Measurements from ENCODE around the gene OR10A3. TPM values are rescaled to one million over a fixed set of nuclear protein-coding genes. Genes with fewer than 3 reads are reported as not detected.
A peak's percentile ranks its signal among the peaks of the same experiment; 100 is the strongest.
"Not testable (repeated sequence)": the region's sequence is repeated elsewhere in the genome, so short reads cannot be mapped to it uniquely, and the experiment has no call there.

OR10A3 gene
- total RNA-seq (ENCODE audit: low replicate concordance), result not detected in 2 replicates

DNA sequence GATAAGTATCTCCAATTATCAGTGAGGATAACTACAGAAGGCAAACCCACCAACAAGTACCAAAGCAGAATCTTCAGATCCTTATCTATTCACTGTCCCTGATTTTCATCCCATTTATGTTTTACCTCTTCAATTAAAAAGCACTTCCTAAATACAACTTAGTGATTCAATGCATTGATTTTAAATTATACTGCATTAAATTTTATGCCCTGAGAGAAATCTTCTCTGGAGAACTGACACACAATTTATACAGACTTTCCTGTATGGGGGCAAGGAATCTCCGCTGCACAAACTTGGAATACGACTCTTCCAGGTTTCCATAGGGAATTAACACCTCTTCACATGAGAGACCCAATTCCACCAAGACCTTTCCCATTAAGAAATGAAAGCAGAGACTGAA lies at the start of gene OR10A3:
Gene OR10A3, minus strand, starts transcription at position 101 of the 400 bp plus-strand sequence. CDS start 2,188 bp downstream, outside the sequence.
- no peak within 1 kb of the TSS for H3K27ac ChIP-seq
- H3K4me3 ChIP-seq, result no peak within 1 kb of the TSS
- Mint-ChIP-seq H3K4me1 (no peaks in the 10 kb centered on the region), H3K27me3 (ENCODE audit: insufficient read depth, low read depth) (no peaks in the 10 kb centered on the region), H3K4me3 (no peak within 1 kb of the TSS), H3K36me3 (no peaks in the 10 kb centered on the region), H3K9me3 (peaks cover 14% of the 10 kb centered on the region), H3K27ac (no peak within 1 kb of the TSS)
- H2AFZ ChIP-seq (replicated peaks), result no peak within 1 kb of the TSS
- H4K20me1 ChIP-seq (ENCODE audit: low read depth), result no peaks in the 10 kb centered on the region
- H3K36me3 ChIP-seq, result no peaks in the 10 kb centered on the region
- no peaks in the 10 kb centered on the region for H3K9me3 ChIP-seq (ENCODE audit: low read depth)
- H3K9ac ChIP-seq, result no peak within 1 kb of the TSS
- TF ChIP-seq, protein P1, sequence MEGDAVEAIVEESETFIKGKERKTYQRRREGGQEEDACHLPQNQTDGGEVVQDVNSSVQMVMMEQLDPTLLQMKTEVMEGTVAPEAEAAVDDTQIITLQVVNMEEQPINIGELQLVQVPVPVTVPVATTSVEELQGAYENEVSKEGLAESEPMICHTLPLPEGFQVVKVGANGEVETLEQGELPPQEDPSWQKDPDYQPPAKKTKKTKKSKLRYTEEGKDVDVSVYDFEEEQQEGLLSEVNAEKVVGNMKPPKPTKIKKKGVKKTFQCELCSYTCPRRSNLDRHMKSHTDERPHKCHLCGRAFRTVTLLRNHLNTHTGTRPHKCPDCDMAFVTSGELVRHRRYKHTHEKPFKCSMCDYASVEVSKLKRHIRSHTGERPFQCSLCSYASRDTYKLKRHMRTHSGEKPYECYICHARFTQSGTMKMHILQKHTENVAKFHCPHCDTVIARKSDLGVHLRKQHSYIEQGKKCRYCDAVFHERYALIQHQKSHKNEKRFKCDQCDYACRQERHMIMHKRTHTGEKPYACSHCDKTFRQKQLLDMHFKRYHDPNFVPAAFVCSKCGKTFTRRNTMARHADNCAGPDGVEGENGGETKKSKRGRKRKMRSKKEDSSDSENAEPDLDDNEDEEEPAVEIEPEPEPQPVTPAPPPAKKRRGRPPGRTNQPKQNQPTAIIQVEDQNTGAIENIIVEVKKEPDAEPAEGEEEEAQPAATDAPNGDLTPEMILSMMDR (IDR thresholded peaks at IDR 0.05), result no peak
- no peak for TF ChIP-seq EZH2phosphoT487 (IDR thresholded peaks at IDR 0.05)
- TF ChIP-seq EZH2 (IDR thresholded peaks at IDR 0.05), result no peak
- no peaks in the 10 kb centered on the region for H3F3A ChIP-seq (ENCODE audit: low read depth)
- no peak for DNase-seq (ENCODE audit: low spot score)
- no peaks in the 10 kb centered on the region for H3K4me1 ChIP-seq
- H3K27me3 ChIP-seq, result no peaks in the 10 kb centered on the region
- H3K4me2 ChIP-seq, result no peak within 1 kb of the TSS
- no peaks in the 10 kb centered on the region for H3K79me2 ChIP-seq (ENCODE audit: low read depth)

- H3K36me3 Mint-ChIP-seq; H3K27ac ChIP-seq; H3F3A ChIP-seq (ENCODE audit: low read depth); DNase-seq (ENCODE audit: low spot score); H3K9me3 ChIP-seq (ENCODE audit: low read depth); H3K36me3 ChIP-seq; H2AFZ ChIP-seq (replicated peaks); H3K9me3 Mint-ChIP-seq; H3K27me3 Mint-ChIP-seq (ENCODE audit: insufficient read depth, low read depth); H3K27me3 ChIP-seq: not testable (repeated sequence)
- peaks cover 14% of the 10 kb centered on the region for H3K4me1 Mint-ChIP-seq
- peaks cover 40% of the 10 kb centered on the region for H3K79me2 ChIP-seq (ENCODE audit: low read depth)
- H3K4me3 ChIP-seq, result peak overlapping the region; percentile 97
- peak overlapping the region; percentile 100 for H3K4me2 ChIP-seq
- H3K27ac Mint-ChIP-seq, result peak overlapping the region; percentile 19
- peaks cover 23% of the 10 kb centered on the region for H4K20me1 ChIP-seq (ENCODE audit: low read depth)
- H3K4me3 Mint-ChIP-seq, result peak overlapping the region; percentile 96
- peaks cover 11% of the 10 kb centered on the region for H3K4me1 ChIP-seq
- H3K9ac ChIP-seq, result peak overlapping the region; percentile 87
These were observed 46.0 kb upstream of the OR10A3 start for GRCh38 chr11:7987560-7987883.

DNA sequence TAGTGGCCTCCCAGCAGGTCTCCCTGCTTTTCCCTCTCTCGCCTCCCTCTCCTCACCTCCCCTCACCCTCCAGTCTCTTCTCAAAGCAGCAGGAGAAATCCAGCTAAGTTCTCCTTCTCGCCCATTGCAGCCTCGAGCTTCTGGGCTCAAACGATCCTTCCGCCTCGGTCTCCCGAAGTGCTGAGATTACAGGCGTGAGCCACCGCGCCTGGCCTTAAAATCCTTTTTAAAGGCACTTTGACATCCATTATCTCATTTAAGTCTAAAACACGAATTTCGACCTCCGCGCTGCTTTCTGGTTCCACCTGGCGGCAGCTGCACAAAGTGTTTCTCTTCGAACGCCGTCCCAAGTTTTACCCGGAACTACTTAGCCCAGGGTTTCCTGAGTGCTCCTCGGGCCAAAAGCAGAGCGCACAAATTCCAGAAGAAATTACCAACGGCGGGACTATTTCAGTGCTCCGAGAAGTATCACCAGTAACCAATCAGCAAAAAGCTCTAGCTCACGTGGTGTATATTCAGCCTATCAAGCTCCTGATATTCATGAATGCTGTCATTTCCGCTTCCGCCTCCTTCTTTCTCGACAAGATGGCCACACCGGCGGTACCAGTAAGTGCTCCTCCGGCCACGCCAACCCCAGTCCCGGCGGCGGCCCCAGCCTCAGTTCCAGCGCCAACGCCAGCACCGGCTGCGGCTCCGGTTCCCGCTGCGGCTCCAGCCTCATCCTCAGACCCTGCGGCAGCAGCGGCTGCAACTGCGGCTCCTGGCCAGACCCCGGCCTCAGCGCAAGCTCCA lies 45.5 kb upstream of the OR10A3 start, which contains the start of gene EIF3F:
Gene EIF3F, plus strand, starts transcription at position 570 of the 792 bp plus-strand sequence. Its CDS starts 16 bp downstream, at position 586.
- peak within 1 kb of the TSS; percentile 96 for H3K4me3 Mint-ChIP-seq
- no peaks in the 10 kb centered on the region for H3K27me3 ChIP-seq
- no peaks in the 10 kb centered on the region for H3K9me3 ChIP-seq (ENCODE audit: low read depth)
- H3K4me3 ChIP-seq, result peak within 1 kb of the TSS; percentile 97
- H4K20me1 ChIP-seq (ENCODE audit: low read depth), result peaks cover 23% of the 10 kb centered on the region
- H3K4me1 ChIP-seq, result peaks cover 11% of the 10 kb centered on the region
- no peaks in the 10 kb centered on the region for H3K9me3 Mint-ChIP-seq
- no peaks in the 10 kb centered on the region for H3K36me3 ChIP-seq
- H3K27ac ChIP-seq, result no peak within 1 kb of the TSS
- peaks cover 14% of the 10 kb centered on the region for H3K4me1 Mint-ChIP-seq
- TF ChIP-seq EZH2 (IDR thresholded peaks at IDR 0.05), result peak; percentile 4
- TF ChIP-seq, protein P1 (IDR thresholded peaks at IDR 0.05), result peak; percentile 91
- no peak for TF ChIP-seq EZH2phosphoT487 (IDR thresholded peaks at IDR 0.05)
- H3K9ac ChIP-seq, result peak within 1 kb of the TSS; percentile 87
- H2AFZ ChIP-seq (replicated peaks), result peak within 1 kb of the TSS; percentile 99
- peak within 1 kb of the TSS; percentile 100 for H3K4me2 ChIP-seq
- H3K79me2 ChIP-seq (ENCODE audit: low read depth), result peaks cover 40% of the 10 kb centered on the region
- peaks cover 3% of the 10 kb centered on the region for H3K27me3 Mint-ChIP-seq (ENCODE audit: insufficient read depth, low read depth)
- DNase-seq (ENCODE audit: low spot score), result peak; percentile 99
- peak within 1 kb of the TSS; percentile 96 for H3K27ac Mint-ChIP-seq
- peaks cover 4% of the 10 kb centered on the region for H3K36me3 Mint-ChIP-seq
- H3F3A ChIP-seq (ENCODE audit: low read depth), result no peaks in the 10 kb centered on the region
